Measurements from ENCODE around the gene ARGLU1. TPM values are rescaled to one million over a fixed set of nuclear protein-coding genes. Genes with fewer than 3 reads are reported as not detected.

Gene ARGLU1
- total RNA-seq, 2 donors from 2014 or later = 70.0 to 80.8 TPM

DNA sequence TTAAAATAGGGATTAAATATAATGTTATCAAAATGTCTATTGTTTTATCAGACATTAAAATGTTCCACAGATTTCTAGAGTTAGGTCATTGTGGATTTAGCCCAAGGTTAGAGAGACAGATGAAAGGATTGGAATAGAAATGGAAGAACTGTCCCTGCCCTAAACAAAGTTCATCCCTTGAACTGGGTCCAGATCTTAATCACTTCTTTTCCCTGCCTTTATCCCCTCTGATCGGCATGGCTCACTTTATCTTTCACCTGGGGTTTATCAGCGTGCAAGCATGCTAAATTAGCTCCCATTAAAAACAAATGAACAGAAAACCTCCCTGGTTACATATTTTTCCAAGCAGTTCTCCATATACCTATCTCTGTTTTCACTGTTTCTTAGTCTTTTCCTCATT lies 23.4 kb upstream of the ARGLU1 start:
- ATAC-seq (no peak), DNase-seq (no peak)
- intact Hi-C loops (cut with DNase I, micrococcal nuclease) = no loop called here

DNA sequence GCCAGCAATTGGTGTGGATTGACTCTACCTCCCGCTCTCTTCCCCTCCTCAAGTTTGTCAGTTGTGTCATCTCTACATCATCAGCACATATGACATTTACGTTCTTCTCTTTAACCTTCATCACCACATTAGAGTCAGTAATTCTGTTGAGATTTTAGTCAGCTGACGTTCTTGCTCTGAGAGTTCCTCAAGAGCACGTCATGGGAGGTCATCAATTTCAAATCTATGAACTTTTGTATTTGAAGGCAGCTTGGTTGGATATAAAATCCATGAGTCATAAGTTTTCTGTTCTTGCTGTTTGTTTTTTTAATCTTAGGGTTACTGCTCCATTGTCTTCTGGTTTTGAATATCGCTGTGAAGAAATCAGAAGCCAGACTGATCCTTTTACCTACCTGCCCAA lies 21.8 kb upstream of the ARGLU1 start:
- intact Hi-C loops (cut with DNase I, micrococcal nuclease) = no loop called here
- ATAC-seq (no peak), DNase-seq (no peak)

DNA sequence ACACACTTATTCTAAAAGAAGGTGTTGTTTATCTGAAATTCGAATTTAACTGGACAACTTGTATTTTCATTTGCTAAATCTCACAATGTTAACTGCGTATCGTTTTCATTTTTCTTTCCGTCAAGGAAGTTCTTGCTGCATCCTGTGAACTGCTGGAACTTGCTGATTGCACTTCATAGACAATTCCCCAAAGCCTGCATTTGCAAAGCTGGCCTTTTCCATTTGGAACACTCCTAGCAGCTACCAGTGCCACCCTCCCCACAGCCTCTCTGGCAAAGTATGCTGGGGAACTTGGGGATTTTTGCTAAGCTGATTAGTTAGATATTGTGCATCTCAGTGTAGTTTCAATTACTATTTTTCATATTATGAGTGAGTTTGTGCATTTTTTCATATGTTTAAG lies 20.4 kb upstream of the ARGLU1 start:
- no peak for DNase-seq
- peak; percentile 41 for ATAC-seq

DNA sequence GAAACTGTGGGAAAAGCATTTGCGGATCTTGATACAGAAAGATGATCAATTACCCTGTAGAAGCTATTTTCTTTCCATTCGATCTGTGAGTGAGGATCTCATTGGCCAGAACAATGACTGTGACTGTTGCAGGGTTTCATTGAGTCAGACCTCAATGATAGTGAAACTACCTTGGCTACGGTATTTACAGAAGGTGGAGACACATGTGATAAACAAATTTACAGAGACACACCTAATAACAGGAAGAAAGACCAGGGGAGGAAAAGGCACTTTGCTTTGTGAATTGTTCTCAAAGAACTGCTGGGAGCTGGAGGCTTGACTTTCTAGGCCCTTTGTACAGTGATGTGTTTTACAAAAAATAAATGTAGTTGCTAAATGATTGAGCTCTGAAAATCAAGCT lies 19.9 kb upstream of the ARGLU1 start:
- DNase-seq (no peak), ATAC-seq (peak; percentile 99)
- intact Hi-C loops (cut with DNase I, micrococcal nuclease) = no loop called here

More for the DNA sequence above, 20.4 kb upstream of the ARGLU1 start:
- intact Hi-C loops (cut with DNase I, micrococcal nuclease) = no loop called here

DNA sequence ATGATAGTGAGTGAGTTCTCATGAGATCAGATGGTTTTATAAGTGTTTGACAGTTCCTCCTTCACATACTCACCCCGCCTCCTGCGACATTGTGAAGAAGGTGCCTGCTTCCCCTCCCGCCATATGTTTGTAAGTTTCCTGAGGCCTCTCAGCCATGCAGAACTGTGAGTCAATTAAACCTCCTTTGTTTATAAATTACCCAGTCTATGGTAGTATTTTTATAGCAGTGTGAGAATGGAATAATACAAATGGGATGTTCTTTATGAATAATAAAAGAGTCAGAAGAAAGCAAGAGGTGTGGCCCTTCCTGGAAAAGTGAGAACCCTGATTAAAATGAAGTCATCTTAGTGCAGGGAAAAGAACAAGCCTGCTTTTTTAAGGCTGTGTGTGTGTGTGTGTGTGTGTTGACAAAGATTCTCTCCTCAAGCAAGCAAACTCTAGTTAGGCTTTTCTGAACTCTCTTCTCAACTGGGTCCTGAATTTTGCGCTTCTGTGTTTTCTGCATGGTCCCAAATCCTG lies 18.8 kb upstream of the ARGLU1 start:
- DNase-seq (no peak), ATAC-seq (peak; percentile 21)
- intact Hi-C loops (cut with DNase I, micrococcal nuclease) = no loop called here

DNA sequence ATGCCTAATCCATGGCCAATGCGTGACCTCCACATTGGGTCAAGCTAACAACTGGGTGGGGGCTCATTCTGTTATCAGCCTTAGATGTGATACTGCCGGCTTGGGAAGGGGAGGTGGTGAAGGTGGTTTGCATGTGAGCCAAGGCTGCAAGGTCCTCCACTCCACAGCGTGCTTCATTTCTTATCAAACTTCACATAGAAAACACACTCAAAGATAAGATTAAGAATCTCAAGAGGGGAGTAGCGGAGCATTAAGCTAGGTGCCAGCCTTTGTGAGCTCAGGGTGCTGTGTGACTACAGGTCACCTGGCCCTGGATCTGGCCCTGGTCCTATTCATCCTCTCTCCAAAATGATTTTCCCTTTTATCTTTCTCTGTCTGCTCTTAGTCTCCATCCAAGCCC lies 13.3 kb upstream of the ARGLU1 start:
- DNase-seq (no peak), ATAC-seq (no peak)
- intact Hi-C loops (cut with DNase I, micrococcal nuclease) = no loop called here

DNA sequence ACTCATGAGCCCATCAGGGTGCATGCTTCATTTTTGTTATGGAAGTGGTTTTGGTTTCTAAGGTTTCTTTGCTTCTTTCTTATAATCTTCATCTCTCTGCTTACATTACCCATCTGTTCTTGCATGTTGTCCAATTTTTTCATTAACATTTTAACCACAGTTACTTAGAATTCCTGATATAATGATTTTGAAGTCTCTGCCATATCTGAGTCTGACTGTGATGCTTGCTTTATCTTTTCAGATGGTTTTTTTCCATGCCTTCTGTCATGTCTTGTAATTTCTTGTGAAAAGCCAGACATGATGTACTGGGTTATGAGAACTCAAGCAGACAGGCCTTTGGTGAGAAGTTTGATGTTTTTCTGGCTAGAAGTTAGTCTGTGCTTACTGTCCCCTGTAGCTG lies 8.0 kb upstream of the ARGLU1 start:
- no peak for ATAC-seq

DNA sequence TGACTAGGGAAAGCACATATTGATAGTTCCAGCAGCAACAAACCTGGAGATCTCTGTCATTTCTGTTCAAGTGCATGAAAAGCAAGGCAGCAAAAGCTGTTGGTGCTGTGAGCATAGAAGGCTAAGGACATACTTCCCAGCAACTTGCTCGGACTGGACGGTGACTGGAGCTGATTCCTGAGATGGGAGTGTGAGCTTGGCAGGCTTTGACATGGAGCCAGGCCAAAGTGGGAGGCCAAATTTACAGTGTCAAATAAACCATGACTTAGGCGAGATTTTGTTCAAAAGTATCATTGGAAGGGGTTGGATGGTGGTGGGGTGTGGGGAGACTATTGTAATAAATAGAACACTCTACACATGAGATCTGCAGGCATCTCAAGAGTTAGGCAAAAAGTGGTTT lies 5.9 kb upstream of the ARGLU1 start:
- intact Hi-C loops (cut with DNase I, micrococcal nuclease) = no loop called here
- DNase-seq (peak in 1 of 2 donors; percentile 18), ATAC-seq (no peak)

More for the DNA sequence above, 8.0 kb upstream of the ARGLU1 start:
- intact Hi-C loops (cut with DNase I, micrococcal nuclease) = no loop called here
- no peak for DNase-seq

DNA sequence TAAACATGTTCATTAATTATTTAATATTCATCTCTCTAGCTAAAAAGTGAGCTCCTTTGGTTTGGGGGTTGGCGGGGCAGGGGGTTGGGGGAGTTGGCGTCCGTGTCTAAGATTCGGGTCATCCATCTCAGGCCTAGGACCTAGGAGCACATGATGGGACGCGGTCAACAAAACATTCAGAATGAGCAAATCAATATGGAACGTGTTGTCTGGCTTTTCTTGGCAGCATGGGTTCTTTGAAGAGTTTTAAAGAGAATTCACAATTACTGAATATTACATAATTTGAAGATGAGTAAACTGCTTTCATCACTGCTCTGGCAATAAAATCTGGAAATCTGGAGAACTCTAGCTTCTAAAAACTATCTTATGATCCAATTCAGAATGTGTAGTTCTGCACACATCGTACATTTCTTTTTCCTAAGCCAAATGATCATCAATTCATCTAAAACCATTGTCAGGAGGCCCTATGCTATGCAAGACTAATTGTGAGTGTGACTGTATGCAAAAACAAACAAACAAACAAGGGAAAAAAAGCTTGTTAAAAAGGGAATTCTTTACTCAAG lies 5.4 kb upstream of the ARGLU1 start:
- no peak for ATAC-seq
- intact Hi-C loops (cut with DNase I, micrococcal nuclease) = no loop called here

DNA sequence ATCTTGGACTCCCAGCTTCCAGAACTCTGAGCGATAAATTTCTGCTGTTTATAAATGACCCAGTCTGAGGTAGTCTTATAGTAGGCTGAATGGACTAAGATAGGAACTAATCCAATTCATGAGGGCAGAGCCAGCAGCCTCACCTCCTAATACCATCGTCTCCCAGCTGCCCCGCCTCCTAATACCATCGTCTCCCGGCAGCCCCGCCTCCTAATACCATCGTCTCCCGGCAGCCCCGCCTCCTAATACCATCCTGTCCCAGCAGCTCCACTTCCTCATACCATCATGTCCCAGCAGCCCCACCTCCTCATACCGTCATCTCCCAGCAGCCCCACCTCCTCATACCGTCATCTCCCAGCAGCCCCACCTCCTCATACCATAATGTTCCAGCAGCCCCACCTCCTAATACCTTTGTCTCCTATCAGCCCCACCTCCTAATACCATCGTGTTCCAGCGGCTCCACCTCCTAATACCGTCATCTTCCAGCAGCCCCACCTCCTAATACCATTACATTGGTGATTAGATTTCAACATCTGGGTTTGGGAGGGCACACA lies 2.4 kb upstream of the ARGLU1 start:
- no peak for ATAC-seq
- intact Hi-C loops (cut with DNase I, micrococcal nuclease) = no loop called here

More for the DNA sequence above, 5.4 kb upstream of the ARGLU1 start:
- no peak for DNase-seq

DNA sequence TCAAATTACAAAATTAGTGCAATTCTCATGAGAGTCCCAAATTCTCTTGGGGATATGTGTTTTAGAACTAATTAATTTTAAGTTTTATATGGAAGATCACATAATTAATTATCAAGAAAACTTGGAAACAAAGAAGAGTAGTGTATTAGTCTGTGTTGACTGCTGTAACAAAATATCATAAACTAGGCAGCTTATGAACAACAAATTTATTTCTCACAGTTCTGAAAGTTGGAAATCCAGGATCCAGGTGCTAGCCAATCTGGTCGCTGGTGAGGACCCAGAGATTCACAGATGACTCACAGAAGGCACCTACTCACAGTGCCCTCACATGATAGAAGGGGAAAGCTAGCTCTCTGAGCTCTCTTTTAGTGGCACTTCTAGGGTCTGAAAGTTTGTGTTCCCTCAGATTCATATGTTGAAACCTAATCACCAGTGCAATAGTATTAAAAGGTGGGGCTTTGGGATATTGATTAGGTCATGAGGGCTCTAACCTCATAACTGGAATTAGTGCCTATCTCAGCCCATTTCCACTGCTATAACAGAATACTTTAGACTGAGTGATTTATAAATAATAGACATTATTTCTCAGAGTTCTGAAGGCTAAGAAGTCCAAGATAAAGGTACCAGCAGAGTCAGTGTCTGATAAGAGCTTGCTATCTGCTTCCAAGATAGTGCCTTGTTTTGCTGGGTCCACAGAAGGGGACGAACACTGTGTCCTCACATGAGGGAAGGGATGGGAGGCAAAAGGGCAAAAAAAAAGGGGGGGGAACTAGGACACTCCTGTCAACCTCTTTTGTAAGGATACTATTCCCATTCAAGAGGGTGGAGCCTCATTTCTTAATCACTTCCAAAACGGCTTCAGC lies 1.5 kb upstream of the ARGLU1 start:
- DNase-seq (no peak), ATAC-seq (no peak)
- intact Hi-C loops (cut with DNase I, micrococcal nuclease) = no loop called here

More for the DNA sequence above, 2.4 kb upstream of the ARGLU1 start:
- peak; percentile 44 to 84 for DNase-seq

DNA sequence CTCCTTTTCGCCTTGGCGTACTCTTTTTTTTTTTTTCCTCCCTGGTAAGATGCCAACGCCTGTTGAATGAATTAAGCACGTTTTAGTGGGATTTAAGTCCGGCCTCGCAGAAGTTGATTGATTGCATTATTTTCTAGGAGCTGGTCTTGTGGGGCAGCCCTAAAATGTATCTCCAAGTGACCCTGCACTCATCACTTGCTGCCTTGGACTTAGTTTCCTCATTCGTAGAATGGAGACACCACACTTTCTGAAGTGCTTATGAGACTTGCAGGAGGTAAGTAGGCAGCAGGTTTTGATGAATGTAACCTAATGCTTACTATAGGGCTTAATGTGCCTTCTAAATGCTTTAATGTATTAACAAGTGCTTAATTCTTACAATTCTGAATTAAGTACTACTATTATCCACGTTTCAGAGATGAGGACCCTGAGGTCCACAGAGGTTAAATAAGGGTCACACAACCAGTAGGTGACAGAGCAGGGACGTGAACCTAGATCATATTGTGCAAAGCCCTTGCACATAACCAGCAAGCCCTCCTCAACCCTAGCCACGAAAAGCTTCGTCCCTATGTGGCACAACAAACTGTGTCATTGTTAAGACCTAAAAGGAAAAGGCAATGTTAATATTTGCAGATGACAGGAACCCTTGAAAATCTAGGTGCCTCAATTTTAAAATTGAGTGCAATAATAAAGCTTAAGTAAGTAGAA lies 514 bp upstream of the ARGLU1 start:
- no peak for ATAC-seq

DNA sequence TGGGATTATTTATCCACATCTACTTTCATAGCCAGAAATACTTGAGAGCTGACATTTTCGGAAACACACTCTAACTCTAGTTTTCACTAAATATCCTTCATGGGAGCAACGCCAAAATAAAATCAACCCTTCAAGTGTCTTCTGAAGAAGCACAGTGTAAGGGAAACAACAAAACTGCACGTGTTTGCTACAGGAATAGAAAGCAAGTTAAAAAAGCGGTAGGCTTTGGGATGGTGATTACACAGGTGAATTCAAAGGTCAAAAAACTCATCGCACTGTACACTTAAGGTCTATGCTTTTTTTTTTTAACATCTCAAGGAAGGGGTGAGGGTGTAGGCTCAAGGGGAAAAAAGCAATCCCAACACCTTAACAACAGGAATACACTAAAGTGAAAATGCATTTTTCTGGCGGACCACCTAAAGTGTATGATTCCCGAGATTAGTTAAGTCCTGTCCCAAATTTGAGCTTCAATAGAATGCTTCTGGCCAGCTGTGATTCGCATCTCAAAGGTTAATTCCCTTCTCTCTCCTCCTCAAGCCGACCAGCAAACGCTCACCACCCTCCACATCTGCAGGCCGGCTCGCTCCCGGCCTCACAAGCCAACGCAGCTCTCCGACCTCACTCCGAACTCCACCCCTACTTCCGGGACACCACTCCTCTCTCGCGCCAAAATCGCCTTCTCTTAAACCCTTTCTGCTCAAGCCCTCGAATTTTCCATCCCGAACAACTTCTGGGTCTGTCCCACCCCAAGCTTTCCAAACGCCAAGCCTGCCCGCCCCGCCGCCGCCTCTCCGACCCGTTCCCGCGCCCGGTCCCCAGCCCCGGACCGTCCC lies 1.1 kb downstream of the ARGLU1 start:
- intact Hi-C loops (cut with DNase I, micrococcal nuclease) = no loop called here
- DNase-seq = peak; percentile 72 to 74
- peak; percentile 65 for ATAC-seq

More for the DNA sequence above, 514 bp upstream of the ARGLU1 start:
- intact Hi-C loops (cut with DNase I, micrococcal nuclease) = no loop called here
- no peak for DNase-seq

DNA sequence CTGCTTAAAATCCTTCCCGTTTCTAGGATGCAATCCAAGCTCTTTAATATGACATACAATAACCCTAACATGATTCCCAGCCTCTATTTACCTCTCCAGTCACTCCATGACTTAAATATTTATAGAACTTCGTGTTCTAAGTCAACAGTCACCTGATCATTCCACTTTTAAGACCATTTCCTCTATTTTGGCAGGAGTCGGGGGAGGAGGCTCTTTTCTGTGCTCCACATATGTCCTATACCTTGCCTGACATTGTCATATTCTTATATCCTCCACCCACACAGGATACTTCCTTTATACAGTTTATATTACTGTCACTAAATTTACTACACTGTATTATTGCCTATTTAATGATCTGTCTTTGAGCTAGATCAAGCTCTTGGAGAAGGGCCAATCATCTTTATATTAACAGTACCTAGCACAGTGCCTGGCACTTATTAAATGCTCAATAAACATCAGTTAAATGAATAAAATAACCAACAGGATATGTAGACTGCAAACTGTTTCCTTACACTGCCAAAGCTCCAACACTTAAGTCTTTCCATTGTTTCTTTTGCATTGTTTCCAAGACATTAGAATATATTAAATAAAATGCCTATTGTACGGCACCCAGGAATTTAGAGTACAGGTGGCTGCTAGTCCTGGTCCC lies 2.7 kb downstream of the ARGLU1 start:
- DNase-seq (no peak), ATAC-seq (no peak)
- intact Hi-C loops (cut with DNase I, micrococcal nuclease) = no loop called here

DNA sequence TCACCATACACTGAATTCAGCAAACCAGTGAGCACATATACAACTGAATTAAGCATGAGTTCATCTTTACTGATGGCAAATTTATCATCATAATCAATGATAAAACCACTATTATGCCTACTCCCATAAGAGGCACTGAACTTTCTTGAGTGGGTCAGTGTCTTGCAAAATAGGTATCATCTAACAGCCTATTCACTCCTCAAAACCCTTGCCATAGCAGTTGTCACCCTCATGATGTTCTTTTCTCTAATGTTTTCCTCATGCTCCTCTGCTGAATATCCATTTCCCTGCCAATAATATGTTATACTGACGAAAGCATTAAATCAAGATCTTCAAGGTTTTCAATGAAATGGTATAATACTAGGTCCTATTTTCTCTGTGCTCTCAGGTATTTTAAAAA lies 5.6 kb downstream of the ARGLU1 start:
- intact Hi-C loops (cut with DNase I, micrococcal nuclease) = no loop called here
- DNase-seq (no peak), ATAC-seq (no peak)

DNA sequence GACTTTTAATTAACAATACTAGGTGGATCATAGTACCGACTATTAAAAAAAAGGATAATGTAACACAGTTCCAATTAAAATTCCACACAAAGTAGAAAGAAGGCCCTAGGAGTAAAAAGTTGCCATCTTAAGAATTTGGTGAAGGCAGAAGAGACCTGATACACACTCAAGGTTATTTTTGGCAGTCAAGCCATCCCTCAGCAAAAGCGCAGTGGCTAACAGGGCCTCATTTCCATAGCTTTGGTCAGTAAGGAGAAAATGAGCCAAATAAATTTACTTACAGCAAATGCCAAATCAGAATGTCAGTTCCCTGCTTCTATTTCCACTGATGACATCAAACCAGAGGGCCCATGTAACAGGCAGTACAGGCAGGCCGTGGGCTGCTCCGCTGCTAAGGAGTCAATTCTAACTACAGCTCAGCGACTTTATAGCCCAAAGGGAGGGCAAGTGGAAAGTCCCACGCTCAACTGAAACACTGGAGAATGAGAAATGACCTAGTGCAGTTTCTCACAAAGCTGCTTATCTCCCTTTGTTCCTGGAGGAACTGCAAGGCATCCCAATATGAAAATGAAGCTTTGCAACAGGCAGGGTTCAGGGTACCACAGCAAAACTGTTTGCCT lies 6.3 kb downstream of the ARGLU1 start:
- ATAC-seq (peak; percentile 55), DNase-seq (no peak)
- intact Hi-C loops (cut with DNase I, micrococcal nuclease) = no loop called here

DNA sequence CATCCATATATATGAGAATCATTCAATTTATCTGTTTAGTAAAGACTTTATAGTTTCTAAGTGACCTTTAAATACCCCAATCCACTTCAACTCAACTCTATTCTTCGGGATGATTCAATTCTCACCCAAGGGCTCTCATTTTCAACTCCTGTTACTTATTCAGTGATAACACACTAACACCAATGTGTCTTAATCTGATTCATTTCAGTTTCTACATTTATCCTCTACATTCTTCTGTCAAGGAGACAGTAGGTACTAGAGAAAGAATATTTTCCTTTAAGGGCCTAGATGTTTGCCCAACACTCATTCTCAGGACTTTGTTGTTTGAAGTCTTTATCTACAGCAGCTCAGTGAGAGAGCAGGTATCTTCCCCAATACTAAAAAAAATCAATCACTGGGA lies 7.1 kb downstream of the ARGLU1 start:
- intact Hi-C loops (cut with DNase I, micrococcal nuclease) = no loop called here

DNA sequence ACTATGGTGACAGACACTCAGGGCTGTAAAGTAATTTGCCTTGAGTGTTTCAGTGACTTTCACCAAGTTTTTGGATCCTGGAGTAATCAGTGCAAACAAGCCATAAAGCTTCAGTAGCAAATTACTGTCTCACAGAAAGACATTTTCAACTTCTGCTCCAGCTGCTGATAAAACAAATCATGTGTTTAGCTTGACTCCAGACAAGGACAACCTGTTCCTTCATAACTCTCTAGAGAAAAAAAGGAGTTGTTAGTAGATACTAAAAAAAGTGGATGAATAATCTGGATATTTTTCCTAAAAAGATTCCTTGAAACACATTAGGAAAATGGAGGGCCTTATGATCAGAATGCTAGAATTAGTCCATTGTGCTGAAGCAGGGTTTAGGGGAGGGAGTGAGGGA lies 9.4 kb downstream of the ARGLU1 start:
- intact Hi-C loops (cut with DNase I, micrococcal nuclease) = no loop called here
- ATAC-seq = no peak
- DNase-seq = no peak

More for the DNA sequence above, 7.1 kb downstream of the ARGLU1 start:
- DNase-seq = no peak
- ATAC-seq = no peak
